KBM-7 (cell line): ENCODE measurements around the gene YPEL1.

Source experiments
- DNase-seq: peaks from one replicate; pipeline ENCODE4 v3.0.0-alpha.2; 2015
- in situ Hi-C: fragments of 300-500 bp; cut with MboI; formaldehyde crosslinking; loops from 2 replicates; pipeline ENCODE4 v1.14.3; 2020; ENCODE audit warnings: low sequenced_read_pairs, low pct_unique_long_range_greater_than_20kb, mixed read lengths

Gene YPEL1

DNA sequence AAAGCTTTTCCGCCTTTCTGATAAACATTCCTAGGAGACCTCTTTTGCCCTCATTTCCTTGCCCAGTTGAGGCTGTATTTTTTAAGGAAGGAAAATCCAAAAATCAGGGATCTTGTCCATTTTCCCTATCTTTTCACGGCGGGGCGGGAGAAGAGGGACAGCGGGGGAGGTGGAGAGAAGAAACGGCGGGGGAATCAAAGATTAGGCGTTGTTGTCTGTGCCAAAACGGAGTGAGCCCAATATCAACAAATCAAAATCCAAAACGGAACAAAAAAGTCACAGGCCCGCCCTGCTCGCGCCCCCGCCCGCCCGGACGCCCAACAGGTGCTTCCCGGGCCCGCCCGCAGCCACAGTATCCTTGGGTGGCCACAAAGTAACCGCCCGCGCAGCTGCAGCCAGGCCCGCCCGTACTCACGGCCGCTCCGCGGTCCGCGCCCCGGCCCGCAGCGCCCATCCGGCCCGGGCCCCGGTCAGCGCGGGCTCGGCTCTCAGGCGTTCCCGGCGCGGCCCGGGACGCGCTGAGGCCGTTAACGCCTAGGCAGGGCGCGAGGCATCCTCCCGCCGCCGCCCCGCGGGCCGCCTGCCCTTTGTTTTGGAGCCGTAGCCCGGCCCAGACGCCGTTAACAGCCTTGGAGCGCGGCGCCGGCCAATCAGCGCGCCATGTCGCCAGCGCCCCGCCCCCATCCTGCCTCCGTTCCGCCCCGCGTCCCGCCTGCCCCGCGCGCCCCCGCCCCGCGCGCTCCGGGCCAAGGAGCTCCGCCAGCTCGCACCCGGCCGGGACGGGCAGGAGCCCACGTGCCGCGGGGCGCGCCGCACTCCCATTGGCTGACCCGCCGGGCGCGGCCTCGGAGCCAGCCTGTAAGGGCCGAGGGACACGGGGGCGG lies at the start of gene YPEL1:
TSS of gene YPEL1 (minus strand) at position 595 of the 884 bp plus-strand sequence. CDS start 25,050 bp downstream, outside the sequence.
- in situ Hi-C loops, result loop anchor here (25.0 kb wide), 1 partner anchor 202 kb away; no protein-coding TSS in a partner anchor
- DNase-seq, result peak; percentile 89

DNA sequence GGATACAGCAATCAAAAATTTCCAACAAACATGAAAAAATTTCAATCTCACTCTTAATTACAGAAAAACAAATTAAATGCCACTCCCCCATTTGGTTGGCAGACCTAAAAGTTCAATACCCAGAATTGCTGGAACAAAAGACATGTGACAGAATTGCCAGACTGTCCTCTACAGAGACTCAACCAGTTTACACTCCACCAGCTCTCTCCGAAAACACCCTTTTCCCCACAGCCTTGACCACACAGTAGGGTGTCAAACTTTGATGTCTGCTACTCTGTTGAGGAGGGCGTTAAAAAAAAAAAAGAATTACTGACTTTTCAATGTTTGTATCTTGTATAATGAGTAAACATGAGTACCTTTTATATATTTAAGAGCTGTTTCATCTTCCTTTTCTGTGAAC lies 44.7 kb upstream of the YPEL1 start:
- in situ Hi-C loops, result no loop called here
- DNase-seq, result no peak

DNA sequence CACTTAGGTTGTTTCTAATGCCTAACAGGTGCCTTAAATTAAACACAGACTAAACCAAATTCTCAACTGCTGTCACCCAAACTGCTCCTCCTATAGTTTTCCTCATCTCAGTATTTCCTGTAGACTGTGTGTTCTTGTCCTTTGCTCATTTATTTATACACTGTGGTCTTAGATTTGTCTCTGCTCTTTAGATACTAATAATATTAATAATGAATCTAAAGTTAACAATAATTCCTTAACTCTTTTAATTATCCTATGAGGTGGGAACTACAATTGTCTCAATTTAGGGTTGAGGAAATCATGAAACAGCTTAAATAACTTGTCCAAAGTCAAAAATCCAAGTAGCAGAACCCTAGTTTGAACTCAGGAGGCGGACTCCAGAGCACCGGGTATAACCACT lies 43.9 kb upstream of the YPEL1 start:
- no peak for DNase-seq
- in situ Hi-C loops, result no loop called here

DNA sequence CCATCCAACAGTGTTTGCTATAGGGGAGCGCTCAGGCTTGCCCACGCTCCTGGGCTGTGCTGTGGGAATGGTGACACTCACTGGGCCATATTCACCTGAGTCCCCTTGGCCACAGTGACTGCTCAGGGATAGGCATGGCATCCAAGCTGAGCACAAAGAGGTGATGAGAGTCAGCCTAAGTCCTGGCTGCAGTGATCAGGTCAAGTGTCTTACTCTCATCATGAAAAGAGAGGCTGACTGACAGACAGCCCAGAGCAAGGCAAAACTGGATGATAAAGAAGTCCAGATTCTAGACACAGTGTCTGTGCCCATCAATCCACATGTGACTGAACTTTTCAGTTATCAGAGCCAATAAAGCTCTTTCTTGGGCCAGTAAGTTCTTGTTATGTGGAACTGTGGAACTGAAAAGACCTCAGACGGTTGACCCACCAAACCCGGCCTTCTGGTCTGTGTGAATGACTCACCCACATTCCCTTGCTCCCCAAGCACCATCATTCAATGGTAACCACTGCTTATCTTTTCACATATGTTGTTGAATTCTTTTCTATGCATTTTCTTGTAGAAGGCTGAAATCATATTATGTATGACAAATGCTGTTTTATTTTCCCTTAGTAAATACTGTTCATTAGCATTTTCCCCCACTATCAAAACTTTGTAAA lies 43.2 kb upstream of the YPEL1 start:
- no peak for DNase-seq
- in situ Hi-C loops, result no loop called here

DNA sequence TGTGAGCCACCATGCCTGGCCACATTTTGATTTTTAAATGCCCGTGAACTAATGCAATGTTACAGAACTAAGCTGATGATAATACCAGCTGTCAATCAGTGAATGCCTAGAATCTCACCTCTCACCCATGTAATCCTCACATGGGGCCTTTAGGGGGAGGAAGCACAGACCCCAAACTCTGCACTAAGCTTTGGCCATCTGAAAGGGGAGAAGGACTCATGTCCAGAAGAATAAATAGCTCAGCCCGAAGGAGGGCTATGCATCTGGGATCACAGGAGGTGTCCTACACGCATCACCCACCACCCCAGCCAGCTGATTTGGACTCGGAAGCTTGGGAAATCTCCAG lies 36.0 kb upstream of the YPEL1 start:
- in situ Hi-C loops, result no loop called here

DNA sequence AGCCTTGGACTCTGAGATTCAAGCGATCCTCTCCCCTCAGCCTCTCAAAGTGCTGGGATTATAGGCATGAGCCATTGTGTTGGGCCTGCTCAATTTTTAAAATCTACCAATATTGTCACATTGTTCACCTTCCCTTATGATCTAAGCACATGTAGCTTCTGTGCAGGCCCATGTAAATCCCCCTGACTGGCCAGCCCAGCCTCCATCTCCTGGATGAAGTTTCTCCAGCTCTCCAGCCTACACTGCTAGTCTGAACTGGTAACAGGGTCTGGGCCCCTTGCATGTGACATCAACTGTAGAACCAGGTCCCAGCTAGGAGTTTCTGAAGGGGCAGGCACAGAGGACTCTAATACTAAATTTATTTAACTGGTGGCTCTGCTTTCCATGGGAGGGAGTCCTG lies 32.8 kb upstream of the YPEL1 start:
- in situ Hi-C loops, result no loop called here
- DNase-seq, result no peak

More for the DNA sequence above, 36.0 kb upstream of the YPEL1 start:
- DNase-seq, result no peak

DNA sequence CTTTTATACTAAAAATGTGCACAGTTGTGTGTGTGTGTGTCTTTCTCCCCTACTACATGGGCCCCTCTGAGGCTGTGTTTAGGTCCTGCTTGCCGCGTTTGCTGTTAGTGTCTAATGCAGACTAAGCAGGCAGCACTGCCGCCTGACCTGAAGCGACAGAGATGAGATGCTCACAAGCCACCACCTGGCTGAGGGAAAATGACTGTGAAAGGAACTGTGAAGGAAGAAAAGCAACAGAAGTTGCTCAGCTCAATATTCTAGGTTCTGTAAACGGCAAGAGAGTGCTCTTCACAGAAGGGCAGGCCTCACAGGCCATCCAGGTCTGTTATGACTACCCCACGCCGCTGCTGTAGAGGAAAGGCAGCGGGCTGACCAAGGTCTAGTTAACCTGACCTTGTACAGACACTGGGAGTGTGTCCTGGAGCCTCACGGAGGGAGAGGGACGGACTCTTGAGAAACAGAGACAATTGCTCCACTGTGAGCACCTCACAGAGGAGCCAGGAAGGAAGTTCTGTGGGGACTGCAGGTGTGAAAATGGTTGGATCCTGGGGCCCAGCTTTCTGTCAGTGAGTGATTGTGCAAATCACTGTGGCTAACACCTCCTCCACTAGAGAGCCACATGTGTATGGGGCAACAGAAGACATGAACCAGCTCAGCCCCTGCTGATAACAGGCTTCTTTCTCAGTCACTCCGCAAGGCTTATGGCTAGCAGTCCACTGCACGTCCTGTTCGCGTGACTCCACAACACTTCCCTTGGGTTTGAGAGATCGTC lies 31.3 kb upstream of the YPEL1 start:
- in situ Hi-C loops, result no loop called here
- DNase-seq, result no peak

DNA sequence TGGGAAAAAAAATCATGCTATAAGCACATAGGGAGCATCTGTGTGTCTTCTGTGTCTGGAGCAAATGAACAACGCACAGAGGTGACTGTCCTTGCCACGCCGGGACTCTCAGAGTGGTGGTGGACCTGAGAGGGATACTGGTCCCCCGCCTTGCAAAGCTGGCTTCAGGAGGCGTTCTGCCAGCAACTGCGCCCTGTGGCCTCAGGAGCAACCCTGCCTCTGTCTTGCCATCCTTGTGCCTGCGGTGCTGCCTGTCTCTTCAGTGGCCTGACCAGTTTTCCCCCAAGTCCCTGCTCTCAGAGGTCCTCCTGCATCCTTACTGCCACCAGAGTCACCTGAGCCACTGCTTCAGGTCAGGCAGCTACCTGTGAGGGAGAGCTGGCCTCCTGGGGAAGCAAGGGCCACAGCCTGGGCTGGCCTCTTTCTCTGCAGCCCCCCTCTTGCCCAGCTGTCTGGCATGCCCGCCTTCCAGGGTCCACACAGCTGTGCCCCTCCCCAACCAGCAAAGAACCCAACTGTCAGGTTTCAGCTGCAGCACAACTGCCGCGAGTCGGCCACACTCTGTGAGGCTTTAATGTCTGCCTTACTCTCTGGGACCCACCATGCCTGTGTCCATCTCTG lies 30.4 kb upstream of the YPEL1 start:
- in situ Hi-C loops, result no loop called here

GRCh38 chr22:21764038-21764804 lies 28.6 kb upstream of the YPEL1 start:
- in situ Hi-C loops, result no loop called here
- DNase-seq, result no peak

More for the DNA sequence above, 30.4 kb upstream of the YPEL1 start:
- no peak for DNase-seq

- in situ Hi-C loops, result no loop called here
- DNase-seq, result no peak
Measured at GRCh38 chr22:21762712-21763581, 27.4 kb upstream of the YPEL1 start.

- in situ Hi-C loops, result no loop called here
Measured at GRCh38 chr22:21761994-21762680, 26.5 kb upstream of the YPEL1 start.

GRCh38 chr22:21761086-21761485 lies 25.5 kb upstream of the YPEL1 start:
- in situ Hi-C loops, result no loop called here
- no peak for DNase-seq

More at GRCh38 chr22:21761994-21762680, 26.5 kb upstream of the YPEL1 start:
- DNase-seq, result no peak

GRCh38 chr22:21760640-21761039 lies 25.0 kb upstream of the YPEL1 start:
- in situ Hi-C loops, result no loop called here
- DNase-seq, result peak; percentile 17

DNA sequence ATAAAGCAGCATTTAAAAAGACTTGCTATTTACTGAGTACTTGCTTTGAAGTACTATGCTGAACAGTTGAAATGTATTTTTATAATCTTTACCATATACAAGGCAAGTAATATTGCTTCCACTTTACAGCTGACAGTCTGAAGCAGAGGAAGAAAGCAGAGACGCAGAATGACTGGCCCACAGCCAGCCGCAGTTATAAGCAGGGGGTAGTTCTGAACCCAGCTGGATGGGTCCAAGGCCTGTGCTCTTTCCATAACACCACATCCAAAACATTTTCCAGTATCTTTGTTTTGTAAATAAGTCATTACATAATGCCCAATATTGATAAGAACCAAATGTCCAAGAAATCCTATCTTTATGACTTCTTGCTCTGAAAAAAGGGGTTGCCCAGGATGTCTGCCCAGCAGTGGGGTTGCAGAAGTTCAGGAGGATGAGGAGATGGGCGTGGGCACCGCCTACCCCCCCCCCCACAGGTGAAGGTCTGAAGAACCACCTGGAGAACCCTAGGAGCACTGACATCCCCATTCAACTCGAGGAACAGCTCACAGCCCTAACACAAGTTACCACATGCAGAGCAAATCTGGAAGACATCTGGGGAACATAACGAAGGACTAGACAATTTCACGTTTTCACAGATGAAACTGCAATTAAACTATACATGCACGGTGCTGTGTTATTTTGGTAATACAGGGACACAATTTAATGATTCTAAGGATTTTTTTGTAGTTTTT lies 24.2 kb upstream of the YPEL1 start:
- DNase-seq, result no peak
- in situ Hi-C loops, result no loop called here

- no peak for DNase-seq
- in situ Hi-C loops, result no loop called here
Measured at GRCh38 chr22:21759093-21759492, 23.5 kb upstream of the YPEL1 start.

DNA sequence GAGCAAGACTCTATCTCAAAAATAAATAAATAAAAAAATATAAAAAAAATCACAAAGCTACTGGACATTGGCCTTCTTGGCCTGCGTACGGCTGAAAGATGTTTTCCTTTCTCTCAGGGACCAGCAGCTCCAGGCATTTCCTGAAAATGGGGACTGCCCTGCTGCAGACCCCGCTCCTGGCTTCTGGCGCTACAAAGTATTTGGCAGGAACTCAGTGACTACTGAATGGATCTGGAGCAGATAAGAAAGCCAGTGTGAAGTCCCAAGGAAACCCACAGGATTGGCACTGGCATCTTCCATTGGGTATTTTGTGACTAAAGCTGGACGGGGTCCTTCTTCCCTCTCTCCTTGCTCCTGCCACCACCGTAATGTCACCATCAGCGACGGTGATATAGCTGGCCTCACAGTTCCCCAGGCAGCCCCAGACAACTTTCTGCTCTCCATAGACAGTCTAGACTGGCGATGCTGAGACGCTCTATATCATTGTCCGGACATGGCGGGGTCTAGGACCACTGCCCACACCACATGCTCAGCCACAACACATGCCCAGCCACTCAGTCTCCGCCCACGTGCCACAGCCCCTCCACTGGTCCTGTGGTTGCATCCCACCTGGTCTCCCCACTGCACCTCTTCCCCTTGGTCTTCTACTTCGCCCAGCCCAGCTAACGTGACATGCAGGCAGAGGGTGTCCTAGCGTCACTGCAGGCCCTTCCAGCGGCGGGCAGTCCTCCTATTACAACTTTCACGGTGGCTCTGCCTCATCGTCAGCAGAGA lies 22.7 kb upstream of the YPEL1 start:
- in situ Hi-C loops, result no loop called here
- no peak for DNase-seq
